SKM-1 (cell line): ENCODE measurements around the gene SEPTIN10.
"Not testable (repeated sequence)": the region's sequence is repeated elsewhere in the genome, so short reads cannot be mapped to it uniquely, and the experiment has no call there.

ENCODE experiments used
- DNase-seq: peaks from one replicate; lab custom pipeline; 2025; ENCODE audit not compliant: unreplicated experiment; lab: John Stamatoyannopoulos, UW

Gene SEPTIN10

GRCh38 chr2:109635426-109636304 lies 21.9 kb upstream of the SEPTIN10 start:
- no peak for DNase-seq

- DNase-seq = no peak
These were observed 19.7 kb upstream of the SEPTIN10 start for GRCh38 chr2:109633284-109633961.

- DNase-seq = no peak
These were observed 18.5 kb upstream of the SEPTIN10 start for GRCh38 chr2:109632158-109632789.

- no peak for DNase-seq
These were observed 18.0 kb upstream of the SEPTIN10 start for GRCh38 chr2:109631741-109632140.

- DNase-seq = no peak
These were observed 17.0 kb upstream of the SEPTIN10 start for GRCh38 chr2:109630441-109631430.

GRCh38 chr2:109629867-109630266 lies 16.1 kb upstream of the SEPTIN10 start:
- no peak for DNase-seq

GRCh38 chr2:109628321-109628720 lies 14.6 kb upstream of the SEPTIN10 start:
- DNase-seq = not testable (repeated sequence)

- no peak for DNase-seq
These were observed 10.6 kb upstream of the SEPTIN10 start for GRCh38 chr2:109624339-109624738.

- no peak for DNase-seq
These were observed 10.2 kb upstream of the SEPTIN10 start for GRCh38 chr2:109623923-109624322.

- DNase-seq = no peak
These were observed 9.5 kb upstream of the SEPTIN10 start for GRCh38 chr2:109623297-109623696.

GRCh38 chr2:109619032-109619615 lies 5.4 kb upstream of the SEPTIN10 start:
- DNase-seq = no peak

- no peak for DNase-seq
These were observed 2.4 kb upstream of the SEPTIN10 start for GRCh38 chr2:109616184-109616583.

- no peak for DNase-seq
These were observed 1.9 kb upstream of the SEPTIN10 start for GRCh38 chr2:109615637-109616144.

GRCh38 chr2:109614715-109615636 lies 1.2 kb upstream of the SEPTIN10 start:
- DNase-seq = no peak

GRCh38 chr2:109613081-109613921 lies 465 bp downstream of the SEPTIN10 start:
- no peak for DNase-seq

- no peak for DNase-seq
These were observed 2.2 kb downstream of the SEPTIN10 start for GRCh38 chr2:109611467-109612095.

- DNase-seq = no peak
These were observed 4.3 kb downstream of the SEPTIN10 start for GRCh38 chr2:109609352-109610024.
